Lower leg skin (tissue), 4 donors: Measurements from ENCODE around the gene PDGFC. TPM values are rescaled to one million over a fixed set of nuclear protein-coding genes. Genes with fewer than 3 reads are reported as not detected.

ENCODE experiments used
- DNase-seq, 2 donors: peaks; one replicate each; pipeline ENCODE4 v3.0.0-alpha.2; 2019; ENCODE audit warnings: low spot score in 2 of 2
- H3K4me3 ChIP-seq: fragments of 200-600 bp; sonication (generic); 2 replicates; pipeline ENCODE4 v1.5.1; 2017; ENCODE audit warnings: mild to moderate bottlenecking, low read depth; ENCODE audit not compliant: poor library complexity, severe bottlenecking
- POLR2A ChIP-seq, 2 donors: fragments of 450-650 bp; IDR thresholded peaks; one replicate each; pipeline ENCODE4 v1.6.1; 2016 to 2017; ENCODE audit warnings: antibody characterized with exemption in 2 of 2, mild to moderate bottlenecking in 1 of 2, moderate library complexity in 1 of 2
- WGBS, 2 donors: methylation state at CpG; one replicate each; pipeline ENCODE4 v1.1.5; 2018; 5-methylcytosine and 5-hydroxymethylcytosine counted together
- intact Hi-C: fragments of 100-400 bp; cut with DNase I; formaldehyde crosslinking; loops from one replicate; pipeline ENCODE4 v1.15.0; 2023; ENCODE audit warnings: low total_unique reads
- total RNA-seq, 4 donors: library from RNA; depleted of rRNA; stranded (reverse); fragments of >200 nt; gene quantifications; one replicate each; pipeline ENCODE4 v1.1.0, GENCODE V29; 2016
- TF ChIP-seq, protein P1 (sequence below), 3 donors: fragments of 450-650 bp; IDR thresholded peaks; one replicate each; pipeline ENCODE4 v1.5.1; 2016; ENCODE audit warnings: antibody characterized with exemption in 3 of 3, mild to moderate bottlenecking in 3 of 3, moderate library complexity in 2 of 3

The PDGFC gene
- total RNA-seq, 4 donors from 2014 or later = 18.9 to 24.4 (median 21.0) TPM

DNA sequence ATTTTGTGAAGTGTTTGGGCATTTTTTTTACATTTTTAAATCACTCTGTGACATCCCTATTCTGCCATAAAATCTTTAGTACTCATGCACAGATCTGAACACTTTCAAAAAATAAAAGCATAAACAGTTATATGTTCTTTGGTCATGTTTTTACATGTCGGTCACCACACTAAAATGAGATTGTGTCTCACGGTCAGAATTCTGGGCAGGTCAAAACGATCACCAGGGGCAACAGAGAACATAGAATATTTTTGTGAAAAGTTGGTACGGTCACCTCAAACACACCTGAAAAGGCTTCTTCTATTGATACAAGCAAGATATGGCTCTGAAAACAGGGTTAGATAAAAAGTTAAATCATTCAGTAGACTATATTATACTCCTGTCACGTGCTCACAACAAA is 189.1 kb downstream of the PDGFC start:
- intact Hi-C loops = no loop called here
- H3K4me3 ChIP-seq = no peak overlapping the region
- WGBS, 2 donors = 52 to 66% methylated on average over 5 of the region's 5 CpGs
- no peak for DNase-seq
- TF ChIP-seq, protein P1, sequence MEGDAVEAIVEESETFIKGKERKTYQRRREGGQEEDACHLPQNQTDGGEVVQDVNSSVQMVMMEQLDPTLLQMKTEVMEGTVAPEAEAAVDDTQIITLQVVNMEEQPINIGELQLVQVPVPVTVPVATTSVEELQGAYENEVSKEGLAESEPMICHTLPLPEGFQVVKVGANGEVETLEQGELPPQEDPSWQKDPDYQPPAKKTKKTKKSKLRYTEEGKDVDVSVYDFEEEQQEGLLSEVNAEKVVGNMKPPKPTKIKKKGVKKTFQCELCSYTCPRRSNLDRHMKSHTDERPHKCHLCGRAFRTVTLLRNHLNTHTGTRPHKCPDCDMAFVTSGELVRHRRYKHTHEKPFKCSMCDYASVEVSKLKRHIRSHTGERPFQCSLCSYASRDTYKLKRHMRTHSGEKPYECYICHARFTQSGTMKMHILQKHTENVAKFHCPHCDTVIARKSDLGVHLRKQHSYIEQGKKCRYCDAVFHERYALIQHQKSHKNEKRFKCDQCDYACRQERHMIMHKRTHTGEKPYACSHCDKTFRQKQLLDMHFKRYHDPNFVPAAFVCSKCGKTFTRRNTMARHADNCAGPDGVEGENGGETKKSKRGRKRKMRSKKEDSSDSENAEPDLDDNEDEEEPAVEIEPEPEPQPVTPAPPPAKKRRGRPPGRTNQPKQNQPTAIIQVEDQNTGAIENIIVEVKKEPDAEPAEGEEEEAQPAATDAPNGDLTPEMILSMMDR (IDR thresholded peaks at IDR 0.05) = no peak
- TF ChIP-seq POLR2A (IDR thresholded peaks at IDR 0.05) = no peak

GRCh38 chr4:156781852-156782251 is 189.7 kb downstream of the PDGFC start:
- intact Hi-C loops = no loop called here
- H3K4me3 ChIP-seq = no peak overlapping the region
- 25 to 33% methylated on average over 2 of the region's 2 CpGs for WGBS, 2 donors
- TF ChIP-seq, protein P1 (IDR thresholded peaks at IDR 0.05) = no peak
- no peak for TF ChIP-seq POLR2A (IDR thresholded peaks at IDR 0.05)
- no peak for DNase-seq

GRCh38 chr4:156779774-156780173 is 191.8 kb downstream of the PDGFC start:
- no peak overlapping the region for H3K4me3 ChIP-seq
- TF ChIP-seq, protein P1 (IDR thresholded peaks at IDR 0.05) = no peak
- no peak for TF ChIP-seq POLR2A (IDR thresholded peaks at IDR 0.05)
- intact Hi-C loops = no loop called here
- no peak for DNase-seq
- WGBS, 2 donors = 90 to 100% methylated on average over 1 of the region's 1 CpG

- H3K4me3 ChIP-seq = no peak overlapping the region
- TF ChIP-seq, protein P1 (IDR thresholded peaks at IDR 0.05) = no peak
- no peak for TF ChIP-seq POLR2A (IDR thresholded peaks at IDR 0.05)
- 35 to 49% methylated on average over 4 of the region's 4 CpGs for WGBS, 2 donors
- intact Hi-C loops = no loop called here
- no peak for DNase-seq
These were observed 192.6 kb downstream of the PDGFC start for GRCh38 chr4:156779042-156779441.

DNA sequence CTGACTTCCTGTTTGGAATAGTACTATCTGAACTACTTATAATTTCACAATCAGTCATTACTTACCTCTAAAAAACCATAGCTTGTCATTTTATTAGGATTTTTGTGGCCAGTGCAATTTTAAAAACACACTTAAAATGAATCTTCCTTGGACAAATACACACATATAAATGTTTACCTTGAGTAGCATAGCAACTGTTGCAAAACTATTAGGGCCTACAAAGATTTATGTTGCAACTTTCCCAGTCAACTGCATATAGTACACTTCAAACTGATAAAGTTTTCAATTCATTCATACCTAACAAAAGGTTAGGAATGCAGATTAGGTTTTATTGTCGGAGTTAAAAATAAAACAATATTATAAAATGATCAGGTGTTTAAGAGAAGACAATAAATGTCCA is 193.0 kb downstream of the PDGFC start:
- no peak for TF ChIP-seq POLR2A (IDR thresholded peaks at IDR 0.05)
- intact Hi-C loops = no loop called here
- no peak overlapping the region for H3K4me3 ChIP-seq
- no peak for DNase-seq
- WGBS, 2 donors = 65 to 67% methylated on average over 1 of the region's 1 CpG

DNA sequence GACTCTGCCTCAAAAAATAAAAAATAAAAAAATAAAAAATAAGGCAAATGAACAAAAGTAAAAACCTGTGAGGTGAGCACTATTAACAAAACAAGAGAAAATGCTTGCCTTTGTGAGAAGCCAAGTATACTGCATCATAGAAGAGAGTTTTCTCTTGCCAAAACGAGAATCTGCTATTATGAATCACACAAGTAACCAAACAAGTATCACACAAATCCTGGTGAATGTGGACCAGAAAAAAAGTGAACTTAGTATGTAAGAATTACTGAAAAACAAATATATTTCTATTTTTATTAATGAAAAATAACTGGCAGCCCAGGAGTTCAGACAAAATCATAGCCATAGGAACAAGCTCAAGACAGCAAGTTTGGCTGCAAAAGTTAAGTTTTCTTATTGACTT is 193.5 kb downstream of the PDGFC start:
- no peak overlapping the region for H3K4me3 ChIP-seq
- intact Hi-C loops = no loop called here
- no peak for DNase-seq
- TF ChIP-seq, protein P1 (IDR thresholded peaks at IDR 0.05) = no peak
- no peak for TF ChIP-seq POLR2A (IDR thresholded peaks at IDR 0.05)
- WGBS, 2 donors = 21 to 32% methylated on average over 1 of the region's 1 CpG
